H9 (cell line): Measurements from ENCODE around the gene LUZP4. TPM values are rescaled to one million over a fixed set of nuclear protein-coding genes. Genes with fewer than 3 reads are reported as not detected.

Source experiments
- DNase-seq: peaks from one replicate; pipeline ENCODE4 v3.0.0-alpha.2; 2017
- H2AFZ ChIP-seq: one replicate; pipeline ENCODE4 v1.6.1; 2013; ENCODE audit warnings: mild to moderate bottlenecking, low read length, control low read depth, moderate library complexity
- H2AK5ac ChIP-seq: 2 replicates; pipeline ENCODE4 v1.6.1; 2013; ENCODE audit warnings: low read length, control low read depth, mixed read lengths; ENCODE audit not compliant: insufficient read length
- H2BK120ac ChIP-seq: one replicate; pipeline ENCODE4 v1.6.1; 2013; ENCODE audit warnings: low read depth, mild to moderate bottlenecking, low read length, control low read depth, inconsistent platforms; ENCODE audit not compliant: poor library complexity, severe bottlenecking
- H2BK12ac ChIP-seq: 2 replicates; pipeline ENCODE4 v1.6.1; 2013; ENCODE audit warnings: low read length, control low read depth, mixed read lengths, low read depth; ENCODE audit not compliant: insufficient read length
- H2BK15ac ChIP-seq: 2 replicates; pipeline ENCODE4 v1.6.1; 2013; ENCODE audit warnings: low read depth, low read length, control low read depth
- H2BK20ac ChIP-seq: one replicate; pipeline ENCODE4 v1.6.1; 2013; ENCODE audit warnings: low read depth, mild to moderate bottlenecking, low read length, control low read depth, inconsistent platforms; ENCODE audit not compliant: poor library complexity, severe bottlenecking
- H2BK5ac ChIP-seq: 2 replicates; pipeline ENCODE4 v1.6.1; 2013; ENCODE audit warnings: low read length, control low read depth, mixed read lengths; ENCODE audit not compliant: insufficient read length
- H3K14ac ChIP-seq: 2 replicates; pipeline ENCODE4 v1.6.1; 2013; ENCODE audit warnings: low read length, control low read depth; ENCODE audit not compliant: insufficient read depth
- H3K18ac ChIP-seq: 2 replicates; pipeline ENCODE4 v1.6.1; 2013; ENCODE audit warnings: low read depth, mild to moderate bottlenecking, mixed read lengths, low read length, control low read depth; ENCODE audit not compliant: insufficient read length
- H3K23ac ChIP-seq: 2 replicates; pipeline ENCODE4 v1.6.1; 2013; ENCODE audit warnings: low read length, control low read depth, mixed read lengths, low read depth; ENCODE audit not compliant: insufficient read length
- H3K23me2 ChIP-seq: 2 replicates; pipeline ENCODE4 v1.6.1; 2013; ENCODE audit warnings: low read depth, mild to moderate bottlenecking, mixed read lengths, low read length, control low read depth; ENCODE audit not compliant: insufficient read length, poor library complexity, severe bottlenecking
- H3K27ac ChIP-seq: 2 replicates; pipeline ENCODE4 v1.5.1; 2013; ENCODE audit warnings: low read length, control low read depth, mixed read lengths, low read depth; ENCODE audit not compliant: insufficient read length
- H3K27me3 ChIP-seq: 2 replicates; pipeline ENCODE4 v1.6.1; 2013; ENCODE audit warnings: low read length, control low read depth, inconsistent platforms; ENCODE audit not compliant: insufficient read depth
- H3K4ac ChIP-seq: 2 replicates; pipeline ENCODE4 v1.6.1; 2013; ENCODE audit warnings: low read depth, mild to moderate bottlenecking, control low read depth, inconsistent platforms, low read length, moderate library complexity
- H3K4me1 ChIP-seq: 2 replicates; pipeline ENCODE4 v1.6.1; 2013; ENCODE audit warnings: low read length, control low read depth, inconsistent platforms; ENCODE audit not compliant: insufficient read depth
- H3K4me2 ChIP-seq: 2 replicates; pipeline ENCODE4 v1.6.1; 2013; ENCODE audit warnings: low read length, control low read depth, mixed read lengths; ENCODE audit not compliant: insufficient read length, insufficient read depth
- H3K56ac ChIP-seq: 2 replicates; pipeline ENCODE4 v1.6.1; 2013; ENCODE audit warnings: low read depth, mild to moderate bottlenecking, mixed read lengths, low read length, control low read depth; ENCODE audit not compliant: insufficient read length
- H3K79me1 ChIP-seq: 2 replicates; pipeline ENCODE4 v1.6.1; 2013; ENCODE audit warnings: low read depth, mild to moderate bottlenecking, moderate library complexity, low read length, control low read depth, inconsistent platforms; ENCODE audit not compliant: insufficient read depth, poor library complexity, severe bottlenecking
- H3K79me2 ChIP-seq: 2 replicates; pipeline ENCODE4 v1.6.1; 2013; ENCODE audit warnings: low read length, control low read depth, inconsistent platforms; ENCODE audit not compliant: insufficient read depth
- H3K9ac ChIP-seq: 2 replicates; pipeline ENCODE4 v1.6.1; 2013; ENCODE audit warnings: low read length, control low read depth, mixed read lengths; ENCODE audit not compliant: insufficient read length; ENCODE audit errors: extremely low read depth
- H3K9me3 ChIP-seq: one replicate; pipeline ENCODE4 v1.6.1; 2013; ENCODE audit warnings: low read depth, low read length, inconsistent platforms; ENCODE audit not compliant: control insufficient read depth
- H3T11ph ChIP-seq: one replicate; pipeline ENCODE4 v1.6.1; 2013; ENCODE audit warnings: mild to moderate bottlenecking, low read length, control low read depth, inconsistent platforms
- H4K20me1 ChIP-seq: one replicate; pipeline ENCODE4 v1.6.1; 2013; ENCODE audit not compliant: control insufficient read depth, insufficient read length, insufficient read depth
- H4K5ac ChIP-seq: 2 replicates; pipeline ENCODE4 v1.6.1; 2013; ENCODE audit warnings: low read depth, mild to moderate bottlenecking, mixed read lengths, low read length, control low read depth; ENCODE audit not compliant: insufficient read length
- H4K8ac ChIP-seq: replicated peaks from 2 replicates; pipeline ENCODE4 v1.6.1; 2013; ENCODE audit warnings: low read length, control low read depth, mixed read lengths, low read depth; ENCODE audit not compliant: insufficient read length
- H4K91ac ChIP-seq: 2 replicates; pipeline ENCODE4 v1.6.1; 2013; ENCODE audit warnings: low read depth, mild to moderate bottlenecking, moderate library complexity, mixed read lengths, low read length, control low read depth; ENCODE audit not compliant: insufficient read length
- H3K27ac Mint-ChIP-seq, 3 experiments: 2 replicates in 2 of 3; 3 replicates in 1 of 3; pipeline ENCODE4 v1.8.0; 2020 to 2021; ENCODE audit warnings: mixed read lengths in 3 of 3, mild to moderate bottlenecking in 1 of 3, moderate library complexity in 1 of 3
- H3K27me3 Mint-ChIP-seq: 2 replicates; pipeline ENCODE4 v1.8.0; 2021; ENCODE audit warnings: low read depth, mild to moderate bottlenecking, moderate library complexity, mixed read lengths
- H3K36me3 Mint-ChIP-seq, 3 experiments: 2 replicates in 2 of 3; 3 replicates in 1 of 3; pipeline ENCODE4 v1.8.0; 2020 to 2021; ENCODE audit warnings: low read depth in 3 of 3, mixed read lengths in 3 of 3; ENCODE audit not compliant: insufficient read depth in 1 of 3
- H3K4me1 Mint-ChIP-seq, 2 experiments: 2 replicates each; pipeline ENCODE4 v1.8.0; 2020; ENCODE audit warnings: mixed read lengths in 2 of 2
- H3K4me3 Mint-ChIP-seq, 2 experiments: 2 replicates in 1 of 2; 3 replicates in 1 of 2; pipeline ENCODE4 v1.8.0; 2020 to 2021; ENCODE audit warnings: mild to moderate bottlenecking in 2 of 2, mixed read lengths in 2 of 2, moderate library complexity in 1 of 2
- H3K9me3 Mint-ChIP-seq, 2 experiments: 2 replicates in 1 of 2; 3 replicates in 1 of 2; pipeline ENCODE4 v1.8.0; 2020; ENCODE audit warnings: mild to moderate bottlenecking in 2 of 2, mixed read lengths in 2 of 2, moderate library complexity in 1 of 2
- CTCF ChIP-seq: fragments of 200-600 bp; sonication (generic); conservative IDR thresholded peaks from 3 replicates; pipeline ENCODE4 v1.8.0; 2021; ENCODE audit warnings: antibody characterized with exemption, mild to moderate bottlenecking
- WGBS: extraction: QIAGEN DNeasy Blood & Tissue Kit; methylation state at CpG from one replicate; pipeline ENCODE4 v1.1.7; 2013; ENCODE audit warnings: missing lambda C conversion rate, low lambda C conversion rate, mixed read lengths; ENCODE audit not compliant: insufficient read length; ENCODE audit errors: extremely low coverage; 5-methylcytosine and 5-hydroxymethylcytosine counted together
- total RNA-seq: library from RNA; stranded (reverse); gene quantifications from 2 replicates; pipeline ENCODE4 v1.2.1, GENCODE V29; 2021

LUZP4 gene
- total RNA-seq, 1 experiment from 2014 or later, result not detected

GRCh38 chrX:115356369-115356768 lies 66.9 kb downstream of the LUZP4 start:
- no peak for TF ChIP-seq CTCF
- no peaks in the 10 kb centered on the region for H3K79me2 ChIP-seq
- no peak overlapping the region for H3K4ac ChIP-seq
- no peak overlapping the region for H3K14ac ChIP-seq
- H3K56ac ChIP-seq, result no peak overlapping the region
- Mint-ChIP-seq H3K27me3 (peaks cover 40% of the 10 kb centered on the region), H3K9me3 (no peaks in the 10 kb centered on the region; a peak in 1 of 5 replicates), H3K36me3 (no peaks in the 10 kb centered on the region), H3K27ac (no peak overlapping the region), H3K4me1 (peaks cover 5 to 14% of the 10 kb centered on the region in 2 experiments), H3K4me3 (no peak overlapping the region)
- no peak overlapping the region for H3T11ph ChIP-seq
- no peak overlapping the region for H2AFZ ChIP-seq
- no peak overlapping the region for H3K4me2 ChIP-seq
- H4K91ac ChIP-seq, result no peak overlapping the region
- DNase-seq, result no peak
- H4K8ac ChIP-seq, result no peak overlapping the region
- H3K23me2 ChIP-seq, result no peaks in the 10 kb centered on the region
- H2BK20ac ChIP-seq, result no peak overlapping the region
- H3K9ac ChIP-seq, result no peak overlapping the region
- H3K79me1 ChIP-seq, result no peaks in the 10 kb centered on the region
- H2BK5ac ChIP-seq, result no peak overlapping the region
- no peaks in the 10 kb centered on the region for H3K4me1 ChIP-seq
- no peaks in the 10 kb centered on the region for H4K20me1 ChIP-seq
- H3K23ac ChIP-seq, result no peak overlapping the region
- no peak overlapping the region for H4K5ac ChIP-seq
- H3K27me3 ChIP-seq, result no peaks in the 10 kb centered on the region; the same call in 1 of the 2 replicates
- no CpG with 5 or more reads among the region's 4 CpGs for WGBS
- H3K27ac ChIP-seq, result no peak overlapping the region
- H3K9me3 ChIP-seq, result no peaks in the 10 kb centered on the region
- H3K18ac ChIP-seq, result no peak overlapping the region
- no peak overlapping the region for H2BK120ac ChIP-seq
- no peak overlapping the region for H2BK12ac ChIP-seq
- H2AK5ac ChIP-seq, result no peak overlapping the region
- no peak overlapping the region for H2BK15ac ChIP-seq

Other genes with a start within 250 kb of the LUZP4 start
- gene RBMXL3, start 100.3 kb upstream of the LUZP4 start, total RNA-seq, result not detected in 2 replicates
- 6.3 and 6.6 TPM in 2 replicates for gene LRCH2, start 55.6 kb upstream of the LUZP4 start, total RNA-seq